Activated naive CD4-positive, alpha-beta T cell treated with anti-CD3 and anti-CD28 coated beads, Interleukin-2, amount 10 ng/mL, durations not matched to agents 7 days and 5 days (primary cell): ENCODE data around the gene RMI2.

Source experiments
- CTCF ChIA-PET: fragments of 350-600 bp; sonication (Branson Sonifier 250); formaldehyde crosslinking; loops from one replicate; lab custom pipeline; 2021; ENCODE audit warnings: antibody characterized with exemption; lab: Charles Lee
- DNase-seq: peaks from one replicate; pipeline ENCODE4 v3.0.0-alpha.2; 2020
- H3K27ac Mint-ChIP-seq: one replicate; pipeline ENCODE4 v1.8.0; 2021; ENCODE audit warnings: mild to moderate bottlenecking, moderate library complexity, mixed read lengths
- H3K27me3 Mint-ChIP-seq: one replicate; pipeline ENCODE4 v1.8.0; 2021; ENCODE audit warnings: mild to moderate bottlenecking, mixed read lengths
- H3K36me3 Mint-ChIP-seq: one replicate; pipeline ENCODE4 v1.8.0; 2021; ENCODE audit warnings: mixed read lengths
- H3K4me1 Mint-ChIP-seq: one replicate; pipeline ENCODE4 v1.8.0; 2021; ENCODE audit warnings: mixed read lengths
- H3K4me3 Mint-ChIP-seq: one replicate; pipeline ENCODE4 v1.8.0; 2021; ENCODE audit warnings: mild to moderate bottlenecking, moderate library complexity, mixed read lengths
- H3K9me3 Mint-ChIP-seq: one replicate; pipeline ENCODE4 v1.8.0; 2021; ENCODE audit warnings: mixed read lengths

RMI2 gene

GRCh38 chr16:11347831-11348230 is 2.6 kb downstream of the RMI2 start:
- no peaks in the 10 kb centered on the region for H3K27me3 Mint-ChIP-seq
- H3K27ac Mint-ChIP-seq: no peak overlapping the region
- peaks cover 53% of the 10 kb centered on the region for H3K36me3 Mint-ChIP-seq
- H3K9me3 Mint-ChIP-seq: no peaks in the 10 kb centered on the region
- DNase-seq: no peak
- H3K4me3 Mint-ChIP-seq: no peak overlapping the region
- CTCF ChIA-PET: interaction anchor here (0.9 to 1.4 kb wide), 4 partner anchors 24 to 393 kb away, joined by 3 to 4 read pairs (median 3); no protein-coding TSS in a partner anchor
- peaks cover 76% of the 10 kb centered on the region for H3K4me1 Mint-ChIP-seq

- Mint-ChIP-seq H3K4me1 (peaks cover 81% of the 10 kb centered on the region), H3K27me3 (no peaks in the 10 kb centered on the region), H3K4me3 (peak overlapping the region; percentile 42), H3K27ac (no peak overlapping the region), H3K36me3 (peaks cover 63% of the 10 kb centered on the region), H3K9me3 (no peaks in the 10 kb centered on the region)
- CTCF ChIA-PET: interaction anchor here (1.0 to 1.4 kb wide), 2 partner anchors 23 to 111 kb away, joined by 3 to 4 read pairs; no protein-coding TSS in a partner anchor
- DNase-seq: no peak
These were observed 3.7 kb downstream of the RMI2 start for GRCh38 chr16:11348737-11349598.

- DNase-seq: no peak
- Mint-ChIP-seq H3K27ac (peak overlapping the region; percentile 47), H3K4me1 (peaks cover 84% of the 10 kb centered on the region), H3K4me3 (no peak overlapping the region), H3K27me3 (no peaks in the 10 kb centered on the region), H3K9me3 (no peaks in the 10 kb centered on the region), H3K36me3 (peaks cover 63% of the 10 kb centered on the region)
- CTCF ChIA-PET: interaction anchor here (1.0 kb wide), 1 partner anchor 22 kb away, joined by 3 read pairs; no protein-coding TSS in a partner anchor
These were observed 4.5 kb downstream of the RMI2 start for GRCh38 chr16:11349599-11350276.

GRCh38 chr16:11350519-11350918 is 5.3 kb downstream of the RMI2 start:
- CTCF ChIA-PET: interaction anchor here (1.0 kb wide), 1 partner anchor 31 kb away, joined by 3 read pairs; no protein-coding TSS in a partner anchor
- no peaks in the 10 kb centered on the region for H3K9me3 Mint-ChIP-seq
- H3K4me1 Mint-ChIP-seq: peaks cover 87% of the 10 kb centered on the region
- no peaks in the 10 kb centered on the region for H3K27me3 Mint-ChIP-seq
- DNase-seq: no peak
- no peak overlapping the region for H3K4me3 Mint-ChIP-seq
- H3K36me3 Mint-ChIP-seq: peaks cover 64% of the 10 kb centered on the region
- H3K27ac Mint-ChIP-seq: no peak overlapping the region

GRCh38 chr16:11350921-11351335 is 5.7 kb downstream of the RMI2 start:
- Mint-ChIP-seq H3K9me3 (no peaks in the 10 kb centered on the region), H3K4me1 (peaks cover 90% of the 10 kb centered on the region), H3K27ac (no peak overlapping the region), H3K27me3 (no peaks in the 10 kb centered on the region), H3K4me3 (no peak overlapping the region), H3K36me3 (peaks cover 68% of the 10 kb centered on the region)
- CTCF ChIA-PET: interaction anchor here (1.0 to 8.6 kb wide), 2 partner anchors 32 to 94 kb away, joined by 3 to 132 read pairs; partner anchors contain the start of gene SOCS1
- DNase-seq: no peak

- CTCF ChIA-PET: interaction anchor here (1.1 to 8.6 kb wide), 4 partner anchors 25 to 96 kb away, joined by 3 to 132 read pairs (median 13); partner anchors contain the start of gene SOCS1
- peaks cover 17% of the 10 kb centered on the region for H3K27me3 Mint-ChIP-seq
- peaks cover 92% of the 10 kb centered on the region for H3K4me1 Mint-ChIP-seq
- no peaks in the 10 kb centered on the region for H3K9me3 Mint-ChIP-seq
- DNase-seq: no peak
- H3K36me3 Mint-ChIP-seq: peaks cover 71% of the 10 kb centered on the region
- no peak overlapping the region for H3K4me3 Mint-ChIP-seq
- H3K27ac Mint-ChIP-seq: peak overlapping the region; percentile 96
These were observed 7.9 kb downstream of the RMI2 start for GRCh38 chr16:11353158-11353557.

GRCh38 chr16:11354407-11354732 is 9.1 kb downstream of the RMI2 start:
- CTCF ChIA-PET: interaction anchor here (0.5 to 8.6 kb wide), 16 partner anchors 13 to 413 kb away, joined by 3 to 132 read pairs (median 4); partner anchors contain the start of gene SOCS1
- peaks cover 58% of the 10 kb centered on the region for H3K36me3 Mint-ChIP-seq
- peak overlapping the region; percentile 62 for H3K4me3 Mint-ChIP-seq
- H3K9me3 Mint-ChIP-seq: no peaks in the 10 kb centered on the region
- peaks cover 29% of the 10 kb centered on the region for H3K27me3 Mint-ChIP-seq
- peaks cover 90% of the 10 kb centered on the region for H3K4me1 Mint-ChIP-seq
- DNase-seq: no peak
- peak overlapping the region; percentile 96 for H3K27ac Mint-ChIP-seq

- peak overlapping the region; percentile 62 for H3K4me3 Mint-ChIP-seq
- H3K27me3 Mint-ChIP-seq: peaks cover 35% of the 10 kb centered on the region
- H3K9me3 Mint-ChIP-seq: no peaks in the 10 kb centered on the region
- CTCF ChIA-PET: interaction anchor here (0.5 to 8.6 kb wide), 17 partner anchors 12 to 414 kb away, joined by 3 to 132 read pairs (median 3); partner anchors contain the start of gene SOCS1
- peaks cover 90% of the 10 kb centered on the region for H3K4me1 Mint-ChIP-seq
- peak; percentile 90 for DNase-seq
- peak overlapping the region; percentile 96 for H3K27ac Mint-ChIP-seq
- H3K36me3 Mint-ChIP-seq: peaks cover 53% of the 10 kb centered on the region
These were observed 9.7 kb downstream of the RMI2 start for GRCh38 chr16:11354733-11355574.

- no peaks in the 10 kb centered on the region for H3K9me3 Mint-ChIP-seq
- H3K4me3 Mint-ChIP-seq: peak overlapping the region; percentile 62
- H3K27ac Mint-ChIP-seq: peak overlapping the region; percentile 96
- CTCF ChIA-PET: interaction anchor here (0.6 to 8.6 kb wide), 15 partner anchors 10 to 402 kb away, joined by 3 to 132 read pairs (median 5); partner anchors contain the start of gene SOCS1
- H3K27me3 Mint-ChIP-seq: peaks cover 44% of the 10 kb centered on the region
- peaks cover 90% of the 10 kb centered on the region for H3K4me1 Mint-ChIP-seq
- H3K36me3 Mint-ChIP-seq: peaks cover 50% of the 10 kb centered on the region
- DNase-seq: peak; percentile 38
These were observed 10.6 kb downstream of the RMI2 start for GRCh38 chr16:11355862-11356261.

- DNase-seq: peak; percentile 73
- Mint-ChIP-seq H3K27ac (peak overlapping the region; percentile 96), H3K27me3 (peaks cover 47% of the 10 kb centered on the region), H3K36me3 (peaks cover 42% of the 10 kb centered on the region), H3K9me3 (no peaks in the 10 kb centered on the region), H3K4me3 (peak overlapping the region; percentile 62), H3K4me1 (peaks cover 91% of the 10 kb centered on the region)
- CTCF ChIA-PET: interaction anchor here (0.6 to 8.6 kb wide), 21 partner anchors 9 to 403 kb away, joined by 3 to 132 read pairs (median 5); partner anchors contain the start of gene SOCS1
These were observed 11.5 kb downstream of the RMI2 start for GRCh38 chr16:11356573-11357331.

- H3K9me3 Mint-ChIP-seq: no peaks in the 10 kb centered on the region
- no peak for DNase-seq
- CTCF ChIA-PET: interaction anchor here (0.6 to 8.6 kb wide), 7 partner anchors 13 to 390 kb away, joined by 3 to 132 read pairs (median 4); partner anchors contain the start of gene SOCS1
- peaks cover 93% of the 10 kb centered on the region for H3K4me1 Mint-ChIP-seq
- peaks cover 35% of the 10 kb centered on the region for H3K36me3 Mint-ChIP-seq
- no peak overlapping the region for H3K4me3 Mint-ChIP-seq
- peaks cover 59% of the 10 kb centered on the region for H3K27me3 Mint-ChIP-seq
- H3K27ac Mint-ChIP-seq: no peak overlapping the region
These were observed 13.3 kb downstream of the RMI2 start for GRCh38 chr16:11358531-11358930.

GRCh38 chr16:11359370-11359769 is 14.1 kb downstream of the RMI2 start:
- H3K4me1 Mint-ChIP-seq: peaks cover 92% of the 10 kb centered on the region
- no peak for DNase-seq
- H3K36me3 Mint-ChIP-seq: peaks cover 30% of the 10 kb centered on the region
- H3K9me3 Mint-ChIP-seq: no peaks in the 10 kb centered on the region
- CTCF ChIA-PET: interaction anchor here (0.7 to 8.6 kb wide), 4 partner anchors 12 to 102 kb away, joined by 3 to 132 read pairs (median 12); partner anchors contain the start of gene SOCS1
- H3K4me3 Mint-ChIP-seq: no peak overlapping the region
- no peak overlapping the region for H3K27ac Mint-ChIP-seq
- H3K27me3 Mint-ChIP-seq: peaks cover 67% of the 10 kb centered on the region
